SJSA1 (cell line): ENCODE data around the gene DOK5. TPM values are rescaled to one million over a fixed set of nuclear protein-coding genes. Genes with fewer than 3 reads are reported as not detected.

Experiments
- DNase-seq, 2 experiments: peaks; one replicate each; pipeline ENCODE4 v3.0.0-alpha.2; 2015 to 2020; ENCODE audit warnings: low spot score in 2 of 2, low read depth in 1 of 2
- H3K27ac ChIP-seq: fragments of 250-450 bp; sonication (Bioruptor Pico); 2 replicates; pipeline ENCODE4 v1.5.1; 2020; ENCODE audit warnings: mild to moderate bottlenecking, moderate library complexity
- H3K27me3 ChIP-seq: fragments of 250-450 bp; sonication (Bioruptor Pico); replicated peaks from 2 replicates; pipeline ENCODE4 v1.5.1; 2020; ENCODE audit warnings: mild to moderate bottlenecking, moderate library complexity
- H3K36me3 ChIP-seq: fragments of 250-450 bp; sonication (Bioruptor Pico); 2 replicates; pipeline ENCODE4 v1.5.1; 2020; ENCODE audit warnings: mild to moderate bottlenecking
- H3K4me1 ChIP-seq: fragments of 250-450 bp; sonication (Bioruptor Pico); replicated peaks from 2 replicates; pipeline ENCODE4 v1.6.1; 2021; ENCODE audit warnings: mild to moderate bottlenecking
- H3K4me3 ChIP-seq: fragments of 250-450 bp; sonication (Bioruptor Pico); 2 replicates; pipeline ENCODE4 v1.5.1; 2020; ENCODE audit warnings: mild to moderate bottlenecking
- H3K9me3 ChIP-seq: fragments of 250-450 bp; sonication (Bioruptor Pico); replicated peaks from 2 replicates; pipeline ENCODE4 v1.5.1; 2020; ENCODE audit warnings: mild to moderate bottlenecking
- total RNA-seq: library from RNA; depleted of rRNA; stranded (reverse); fragments of >200 nt; shearing (Covaris generic); gene quantifications from 2 replicates; pipeline ENCODE4 v1.2.3, GENCODE V29; 2014

Gene DOK5
- total RNA-seq, 1 experiment from 2014 or later, result 0.63 TPM

- no peaks in the 10 kb centered on the region for H3K27me3 ChIP-seq
- no peaks in the 10 kb centered on the region for H3K36me3 ChIP-seq
- no peak overlapping the region for H3K27ac ChIP-seq
- no peaks in the 10 kb centered on the region for H3K9me3 ChIP-seq
- peak in 1 of 2 experiments; percentile 47 for DNase-seq
- H3K4me1 ChIP-seq, result no peaks in the 10 kb centered on the region
- H3K4me3 ChIP-seq, result no peak overlapping the region
Observed at GRCh38 chr20:54680872-54681619, 205.7 kb downstream of the DOK5 start.

DNA sequence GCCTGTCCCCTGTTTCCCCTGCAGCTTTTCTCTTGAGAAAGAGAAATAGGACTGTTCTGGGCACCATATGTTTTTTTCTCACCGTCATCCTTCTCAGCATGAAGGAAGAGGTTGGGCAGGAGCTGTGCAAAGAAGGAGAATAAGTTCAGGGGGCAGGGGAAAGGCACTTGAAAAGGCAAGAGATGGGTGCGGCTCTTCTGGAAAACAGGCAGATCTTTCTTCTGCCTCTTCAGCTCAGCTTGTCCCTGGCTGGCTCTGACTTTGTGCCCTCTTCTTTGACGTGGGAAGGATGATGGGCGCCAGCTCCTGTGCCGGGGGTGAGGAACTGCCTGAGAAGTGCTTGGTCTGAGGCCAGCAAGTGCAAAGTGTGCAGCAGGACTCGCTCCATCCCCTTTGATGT lies 206.5 kb downstream of the DOK5 start:
- Histone ChIP-seq H3K4me3 (no peak overlapping the region), H3K9me3 (no peaks in the 10 kb centered on the region), H3K27me3 (no peaks in the 10 kb centered on the region), H3K36me3 (no peaks in the 10 kb centered on the region), H3K4me1 (no peaks in the 10 kb centered on the region), H3K27ac (no peak overlapping the region)
- no peak for DNase-seq

DNA sequence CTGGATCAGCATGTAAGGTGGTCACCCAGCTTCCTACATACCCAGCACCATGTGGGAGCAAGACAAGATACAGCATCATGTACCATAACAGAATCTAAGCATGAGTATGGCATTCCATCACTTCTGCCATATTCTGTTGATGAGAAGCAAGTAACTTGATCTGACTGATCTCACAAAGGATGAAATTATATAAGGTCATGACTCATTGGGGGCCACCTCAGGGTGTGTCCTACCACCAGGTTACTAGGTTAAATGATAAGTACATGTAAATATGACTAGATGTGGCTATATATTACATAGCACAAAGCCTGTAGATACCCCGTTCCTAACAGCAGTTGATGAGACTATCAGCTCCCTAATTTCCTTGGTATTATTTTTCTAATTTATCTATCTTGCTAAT lies 213.1 kb downstream of the DOK5 start:
- Histone ChIP-seq H3K9me3 (0 out of 2 replicates have a peak, but pooled peaks cover 2% of the 10 kb centered on the region), H3K4me1 (no peaks in the 10 kb centered on the region), H3K27me3 (no peaks in the 10 kb centered on the region), H3K36me3 (no peaks in the 10 kb centered on the region), H3K27ac (no peak overlapping the region), H3K4me3 (no peak overlapping the region)
- no peak for DNase-seq

GRCh38 chr20:54690323-54690722 lies 214.9 kb downstream of the DOK5 start:
- H3K4me3 ChIP-seq, result no peak overlapping the region
- H3K9me3 ChIP-seq, result 0 out of 2 replicates have a peak, but pooled peaks cover 2% of the 10 kb centered on the region
- no peak overlapping the region for H3K27ac ChIP-seq
- no peak for DNase-seq
- H3K36me3 ChIP-seq, result no peaks in the 10 kb centered on the region
- H3K27me3 ChIP-seq, result no peaks in the 10 kb centered on the region
- H3K4me1 ChIP-seq, result no peaks in the 10 kb centered on the region

GRCh38 chr20:54691327-54691726 lies 215.9 kb downstream of the DOK5 start:
- Histone ChIP-seq H3K9me3 (0 out of 2 replicates have a peak, but pooled peaks cover 2% of the 10 kb centered on the region), H3K36me3 (no peaks in the 10 kb centered on the region), H3K27ac (no peak overlapping the region), H3K4me3 (no peak overlapping the region), H3K27me3 (no peaks in the 10 kb centered on the region), H3K4me1 (no peaks in the 10 kb centered on the region)
- DNase-seq, result no peak

DNA sequence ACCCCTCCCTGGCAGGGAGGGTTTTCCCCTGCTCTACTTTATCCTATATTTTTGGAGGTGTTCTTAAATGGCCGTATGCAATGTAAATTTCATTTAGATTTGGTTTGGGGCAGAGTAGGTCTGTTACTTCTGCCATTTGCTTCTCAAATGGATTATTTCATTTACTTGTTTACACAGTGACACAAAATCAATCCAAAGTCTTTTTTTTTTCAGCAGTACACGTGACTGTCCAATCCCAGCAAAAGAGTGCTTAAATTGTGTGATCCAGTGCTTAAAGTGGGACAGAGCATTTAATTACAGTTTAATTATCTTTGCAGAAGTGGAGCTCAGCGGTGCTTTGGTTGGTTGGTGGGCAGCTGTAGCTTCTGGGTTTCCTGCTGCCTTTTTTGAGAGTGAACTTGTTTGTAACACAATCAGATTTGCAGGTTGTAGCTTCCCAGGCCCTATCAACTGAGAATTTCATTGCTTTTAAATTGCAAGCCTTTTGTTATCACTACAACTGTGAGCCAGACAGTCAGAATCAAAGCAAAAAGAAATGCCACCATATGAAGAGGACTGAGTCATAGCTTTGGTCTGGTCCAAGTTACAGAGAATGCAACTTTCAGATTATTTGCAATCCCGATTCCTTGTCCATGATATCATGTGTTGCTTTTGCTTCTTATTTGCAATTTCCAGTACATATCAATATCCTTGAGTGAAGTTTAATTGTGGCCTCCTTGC lies 216.9 kb downstream of the DOK5 start:
- H3K4me1 ChIP-seq, result no peaks in the 10 kb centered on the region
- no peak for DNase-seq
- H3K4me3 ChIP-seq, result no peak overlapping the region
- H3K27ac ChIP-seq, result no peak overlapping the region
- H3K36me3 ChIP-seq, result no peaks in the 10 kb centered on the region
- no peaks in the 10 kb centered on the region for H3K27me3 ChIP-seq
- 0 out of 2 replicates have a peak, but pooled peaks cover 2% of the 10 kb centered on the region for H3K9me3 ChIP-seq

GRCh38 chr20:54694516-54694915 lies 219.1 kb downstream of the DOK5 start:
- H3K4me3 ChIP-seq, result no peak overlapping the region
- H3K4me1 ChIP-seq, result no peaks in the 10 kb centered on the region
- no peaks in the 10 kb centered on the region for H3K27me3 ChIP-seq
- H3K27ac ChIP-seq, result no peak overlapping the region
- no peak for DNase-seq
- H3K36me3 ChIP-seq, result no peaks in the 10 kb centered on the region
- H3K9me3 ChIP-seq, result 0 out of 2 replicates have a peak, but pooled peaks cover 2% of the 10 kb centered on the region

- Histone ChIP-seq H3K27me3 (no peaks in the 10 kb centered on the region), H3K36me3 (no peaks in the 10 kb centered on the region), H3K27ac (no peak overlapping the region), H3K4me1 (no peaks in the 10 kb centered on the region), H3K4me3 (no peak overlapping the region), H3K9me3 (no peaks in the 10 kb centered on the region)
- DNase-seq, result no peak
Observed at GRCh38 chr20:54698373-54698772, 223.0 kb downstream of the DOK5 start.
